NCI-H748 (cell line): ENCODE results near the gene SCNN1B.
"Not testable (repeated sequence)": the region's sequence is repeated elsewhere in the genome, so short reads cannot be mapped to it uniquely, and the experiment has no call there.

Experiments used
- DNase-seq: peaks from one replicate; lab custom pipeline; 2025; ENCODE audit not compliant: unreplicated experiment; lab: John Stamatoyannopoulos, UW

The SCNN1B gene

GRCh38 chr16:23302045-23302956 is at the start of gene SCNN1B:
SCNN1B (plus strand) TSS chr16:23302302; CDS start chr16:23348600, 46,298 bp downstream.
- DNase-seq: peak; percentile 53

DNA sequence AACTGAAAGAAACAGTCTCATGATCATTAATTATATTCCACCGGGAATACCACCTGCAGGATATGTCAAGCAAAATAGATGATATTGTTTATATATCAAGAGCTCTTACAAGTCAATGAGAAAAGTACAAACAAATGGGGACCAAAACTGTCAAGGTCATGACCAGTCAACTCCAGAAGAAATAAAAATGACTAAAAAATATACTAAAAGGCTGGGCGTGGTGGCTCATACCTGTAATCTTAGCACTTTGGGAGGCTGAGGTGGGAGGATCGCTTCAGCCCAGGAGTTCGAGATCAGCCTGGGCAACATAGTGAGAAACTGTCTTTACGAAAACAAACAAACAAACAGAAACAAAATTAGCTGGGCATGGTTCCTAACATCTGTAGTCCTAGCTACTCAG is 49.8 kb upstream of the SCNN1B start:
- peak; percentile 1 for DNase-seq

DNA sequence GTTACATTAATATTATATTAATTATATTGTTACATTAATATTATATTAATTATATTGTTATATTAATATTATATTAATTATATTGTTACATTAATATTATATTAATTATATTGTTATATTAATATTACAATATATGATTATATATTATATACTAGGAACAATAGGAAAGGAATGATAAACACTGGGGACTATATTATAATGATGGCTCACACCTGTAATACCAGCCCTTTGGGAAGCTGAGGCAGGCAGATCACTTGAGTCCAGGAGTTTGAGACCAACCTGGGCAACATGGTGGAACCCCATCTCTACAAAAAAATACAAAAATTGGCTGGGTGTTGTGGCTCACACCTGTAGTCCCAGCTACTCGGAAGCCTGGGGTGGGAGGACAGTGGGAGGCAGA is 48.5 kb upstream of the SCNN1B start:
- not testable (repeated sequence) for DNase-seq

DNA sequence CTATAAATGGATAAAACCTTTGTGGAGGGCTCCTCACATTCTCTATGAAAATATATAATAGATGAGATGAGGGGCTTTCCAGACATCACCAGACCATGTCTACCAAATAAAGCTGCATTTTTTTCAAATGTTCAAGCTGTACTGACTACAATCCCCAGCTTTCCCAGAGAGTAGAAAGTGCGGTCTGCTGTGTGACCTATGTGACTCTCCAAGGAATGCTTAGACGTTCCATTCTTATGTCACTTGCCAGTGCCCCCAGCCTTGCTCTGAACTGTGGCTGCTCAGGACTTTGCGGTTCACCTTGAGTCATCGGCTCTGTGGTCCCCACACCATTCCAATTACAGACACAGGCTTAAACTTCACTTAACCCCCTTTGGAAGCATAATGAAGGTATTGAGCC is 47.8 kb upstream of the SCNN1B start:
- no peak for DNase-seq

- no peak for DNase-seq
Measured at GRCh38 chr16:23255000-23255399, 47.1 kb upstream of the SCNN1B start.

- DNase-seq: no peak
Measured at GRCh38 chr16:23256440-23256839, 45.7 kb upstream of the SCNN1B start.

- no peak for DNase-seq
Measured at GRCh38 chr16:23257682-23258081, 44.4 kb upstream of the SCNN1B start.

DNA sequence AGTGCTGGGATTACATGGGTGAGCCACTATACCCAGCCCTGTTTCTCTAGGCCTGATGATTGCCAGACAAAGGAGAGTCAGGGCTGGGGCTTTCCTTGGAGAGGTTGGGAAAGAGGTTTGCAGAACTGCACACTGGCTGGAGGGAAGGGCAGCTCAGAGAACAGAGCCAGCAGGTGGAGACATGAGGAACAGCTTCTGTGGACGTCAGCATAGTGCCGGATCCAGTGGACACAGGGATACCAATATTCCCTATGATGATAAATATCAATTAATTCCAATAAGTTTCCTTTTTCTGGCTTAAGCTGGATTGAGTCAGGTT is 43.2 kb upstream of the SCNN1B start:
- DNase-seq: no peak

GRCh38 chr16:23267647-23268046 is 34.5 kb upstream of the SCNN1B start:
- DNase-seq: no peak

DNA sequence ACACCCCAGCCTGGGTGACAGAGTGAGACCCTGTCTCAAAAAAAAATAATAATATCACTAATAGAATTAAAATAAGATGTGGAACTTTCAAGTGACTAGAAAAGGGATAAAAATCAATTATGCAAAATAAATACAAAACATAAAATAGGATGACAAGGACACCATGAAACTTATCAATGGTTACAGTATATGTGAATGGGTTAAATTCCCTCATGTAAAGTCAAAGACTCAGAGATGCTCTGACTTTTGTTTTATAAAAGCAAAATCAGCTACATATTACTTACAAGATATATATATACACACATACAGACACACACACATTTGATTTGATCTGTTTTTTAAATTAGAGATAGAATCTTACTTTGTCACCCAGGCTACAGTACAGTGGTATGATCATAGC is 33.5 kb upstream of the SCNN1B start:
- no peak for DNase-seq

GRCh38 chr16:23269248-23269953 is 32.7 kb upstream of the SCNN1B start:
- peak; percentile 5 for DNase-seq

DNA sequence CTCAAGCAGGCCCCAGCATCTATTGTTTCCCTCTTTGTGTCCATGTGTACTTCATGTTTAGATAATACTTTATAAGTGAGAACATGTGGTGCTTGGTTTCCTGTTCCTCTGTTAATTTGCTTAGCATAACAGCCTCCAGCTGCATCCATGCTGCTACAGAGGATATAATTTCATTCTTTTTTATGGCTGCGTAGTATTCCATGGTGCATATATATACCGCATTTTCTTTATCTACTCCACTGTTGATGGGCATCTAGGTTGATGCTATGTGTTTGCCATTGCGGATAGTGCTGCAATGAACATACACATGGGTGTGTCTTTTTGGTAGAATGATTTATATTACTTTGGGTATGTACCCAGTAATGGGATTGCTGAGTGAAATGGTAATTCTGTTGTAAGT is 31.4 kb upstream of the SCNN1B start:
- DNase-seq: no peak

DNA sequence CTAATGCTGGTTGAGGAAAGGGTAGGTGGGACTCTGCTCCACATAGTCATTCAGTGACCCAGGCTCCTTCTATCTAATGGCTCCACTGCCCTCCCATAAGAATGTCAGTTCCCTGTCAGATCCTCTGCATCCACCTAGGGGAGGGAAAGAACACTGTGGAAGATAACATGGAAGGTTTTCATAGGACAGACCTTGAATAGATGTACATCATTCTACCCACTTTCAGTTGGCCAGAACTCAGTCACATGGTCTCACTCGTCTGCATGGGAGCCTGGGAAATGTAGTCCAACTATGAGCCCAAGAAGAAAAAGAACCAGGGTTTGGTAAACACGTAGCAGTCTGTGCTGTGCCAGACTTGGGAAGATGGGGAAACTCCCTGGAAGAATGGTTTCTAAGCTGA is 27.1 kb upstream of the SCNN1B start:
- peak; percentile 15 for DNase-seq

GRCh38 chr16:23276821-23277220 is 25.3 kb upstream of the SCNN1B start:
- DNase-seq: no peak

DNA sequence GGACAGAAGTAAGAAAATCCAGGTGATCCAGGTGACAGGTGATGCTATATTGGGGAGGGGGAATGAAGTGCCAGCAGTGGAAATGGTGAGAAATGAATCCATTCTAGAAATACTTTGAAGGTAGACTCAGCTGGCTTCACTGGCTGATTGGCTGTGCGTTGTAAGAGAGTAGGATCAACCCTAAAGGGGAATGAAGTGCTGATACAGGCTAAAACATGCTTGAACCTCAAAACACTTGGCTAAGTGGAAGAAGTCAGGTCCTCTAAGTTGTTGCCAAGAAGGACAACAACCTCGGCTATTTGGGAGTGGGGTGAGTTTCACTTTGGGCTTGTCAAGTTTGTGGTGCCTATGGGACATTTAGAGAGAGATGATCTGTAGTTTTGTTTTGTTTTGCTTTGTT is 24.1 kb upstream of the SCNN1B start:
- no peak for DNase-seq

DNA sequence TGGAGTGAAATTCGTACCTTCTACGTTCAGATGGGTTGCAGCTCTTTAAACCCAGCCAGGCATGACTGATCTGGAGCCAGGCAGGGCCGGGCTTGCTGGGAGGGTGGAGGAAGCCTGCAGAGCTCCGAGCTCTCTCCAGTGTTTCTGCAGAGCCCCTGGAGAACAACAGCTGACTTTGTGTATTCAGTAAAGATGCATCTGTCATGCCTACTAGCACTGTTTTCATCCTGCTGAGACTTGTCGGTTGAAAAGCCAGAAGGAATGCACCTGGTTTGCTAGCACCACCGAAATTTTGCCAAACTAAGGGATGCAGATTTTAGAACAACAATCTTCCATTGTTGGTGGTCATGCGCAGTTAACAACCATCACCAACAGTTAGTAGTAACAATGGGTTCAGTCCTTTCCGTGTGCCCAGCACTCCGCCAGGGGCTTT is 22.4 kb upstream of the SCNN1B start:
- peak; percentile 90 for DNase-seq

DNA sequence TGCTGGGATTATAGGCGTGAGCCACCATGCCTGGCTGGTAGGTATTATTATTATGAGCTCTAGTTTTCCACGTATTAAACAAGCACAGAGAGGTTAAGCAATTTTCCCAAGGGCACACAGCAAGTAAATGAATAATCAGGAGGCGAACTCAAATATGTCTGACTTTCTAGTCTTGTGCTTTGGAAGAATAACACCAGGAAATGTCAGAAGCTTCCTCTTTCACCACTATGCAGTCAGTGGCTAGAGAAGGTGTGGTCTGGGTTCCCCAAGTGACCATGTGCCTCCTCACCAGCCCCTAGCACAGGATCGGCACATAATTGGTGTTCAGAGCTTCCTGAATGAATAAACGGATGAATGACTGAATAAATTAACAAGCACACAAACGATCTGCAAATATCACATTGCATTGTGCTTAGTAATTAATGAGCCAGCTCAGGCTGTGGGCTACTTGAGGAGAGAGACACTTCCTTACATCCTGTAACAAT is 21.6 kb upstream of the SCNN1B start:
- DNase-seq: peak; percentile 76

- peak; percentile 50 for DNase-seq
Measured at GRCh38 chr16:23282568-23282967, 19.5 kb upstream of the SCNN1B start.

- peak; percentile 8 for DNase-seq
Measured at GRCh38 chr16:23283571-23283970, 18.5 kb upstream of the SCNN1B start.

- no peak for DNase-seq
Measured at GRCh38 chr16:23284584-23284983, 17.5 kb upstream of the SCNN1B start.

- DNase-seq: no peak
Measured at GRCh38 chr16:23286131-23286532, 16.0 kb upstream of the SCNN1B start.

- no peak for DNase-seq
Measured at GRCh38 chr16:23288209-23288608, 13.9 kb upstream of the SCNN1B start.
